HG03571 (cell line): ENCODE measurements around the gene RBP2.

ENCODE experiments used
- ATAC-seq: cut with Tn5 transposase; IDR thresholded peaks from one replicate; pipeline ENCODE4 v1.9.1; 2021; ENCODE audit not compliant: unreplicated experiment

The RBP2 gene

GRCh38 chr3:139476348-139476747 is at the start of gene RBP2:
Gene RBP2, minus strand, starts transcription at chr3:139476516. Its CDS starts 57 bp downstream, at chr3:139476459.
- no peak for ATAC-seq

- no peak for ATAC-seq
Observed at GRCh38 chr3:139524841-139525636, 48.7 kb upstream of the RBP2 start.

DNA sequence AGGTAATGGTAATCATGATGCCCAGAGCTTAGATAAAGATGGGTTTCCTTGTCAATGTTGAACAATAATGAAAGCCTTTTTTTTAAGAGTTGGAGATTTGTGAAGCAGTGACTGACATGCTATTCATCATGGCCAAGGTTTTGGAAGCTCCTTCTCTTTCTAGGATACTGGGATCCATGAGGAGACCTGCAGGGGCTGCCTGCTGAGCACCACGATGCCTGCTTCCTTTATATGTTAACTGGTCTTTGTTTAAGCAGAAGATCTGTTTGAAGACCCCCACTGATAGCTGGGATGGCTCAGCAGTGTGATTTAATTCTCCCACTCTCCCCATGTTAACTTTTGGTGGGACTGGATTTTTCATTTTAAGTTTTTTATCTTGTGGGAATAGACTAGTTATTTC is 47.4 kb upstream of the RBP2 start:
- no peak for ATAC-seq

- no peak for ATAC-seq
Observed at GRCh38 chr3:139523166-139523565, 46.9 kb upstream of the RBP2 start.

- no peak for ATAC-seq
Observed at GRCh38 chr3:139522421-139522820, 46.1 kb upstream of the RBP2 start.

GRCh38 chr3:139521816-139522215 is 45.5 kb upstream of the RBP2 start:
- ATAC-seq, result no peak

- no peak for ATAC-seq
Observed at GRCh38 chr3:139521144-139521543, 44.8 kb upstream of the RBP2 start.

GRCh38 chr3:139519998-139520737 is 43.9 kb upstream of the RBP2 start:
- no peak for ATAC-seq

DNA sequence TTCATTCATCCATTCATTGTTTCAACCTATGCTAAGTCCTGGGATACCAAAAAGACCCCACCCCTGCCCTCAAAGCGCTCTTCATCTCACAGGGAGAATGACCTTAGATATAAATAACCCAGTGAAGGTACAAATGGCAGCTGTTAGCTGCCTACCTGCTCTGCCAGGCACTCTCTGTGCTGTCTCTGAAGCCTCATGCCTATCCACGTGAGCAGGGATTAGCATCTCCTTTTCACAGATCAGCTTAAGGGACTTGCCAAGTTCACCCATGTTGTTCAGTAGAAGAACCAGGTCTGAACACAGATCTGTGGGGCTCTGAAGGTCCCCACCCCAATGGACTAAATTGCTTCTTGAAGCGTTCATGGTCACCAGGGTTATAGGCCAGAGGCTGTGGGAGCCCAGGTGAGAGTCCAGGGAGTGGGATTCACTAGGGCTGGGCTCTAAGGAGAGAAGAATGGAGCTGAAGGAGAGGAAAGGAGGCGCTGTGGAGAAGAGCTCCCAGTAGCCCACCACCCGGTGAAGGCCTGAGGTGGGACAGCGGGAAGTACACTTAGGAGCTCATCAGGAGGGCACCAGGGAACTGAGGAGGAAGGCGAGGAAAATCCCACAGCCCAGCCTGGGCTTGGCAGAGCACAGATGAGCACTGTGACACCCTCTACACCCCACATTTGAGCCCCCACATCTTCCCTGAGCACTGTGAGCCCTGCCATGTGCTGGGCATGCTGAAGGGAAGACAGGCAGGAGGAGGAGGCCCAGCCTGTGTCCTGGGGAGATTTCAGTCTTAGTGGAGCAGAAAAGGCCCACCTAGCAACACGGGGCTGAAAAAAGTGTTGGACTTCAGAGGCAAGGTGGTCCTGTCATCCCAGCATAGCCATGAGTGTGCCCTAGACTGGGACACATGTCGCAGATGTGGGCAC is 42.9 kb upstream of the RBP2 start:
- no peak for ATAC-seq

GRCh38 chr3:139518306-139518705 is 42.0 kb upstream of the RBP2 start:
- no peak for ATAC-seq

- no peak for ATAC-seq
Observed at GRCh38 chr3:139517321-139518065, 41.2 kb upstream of the RBP2 start.

DNA sequence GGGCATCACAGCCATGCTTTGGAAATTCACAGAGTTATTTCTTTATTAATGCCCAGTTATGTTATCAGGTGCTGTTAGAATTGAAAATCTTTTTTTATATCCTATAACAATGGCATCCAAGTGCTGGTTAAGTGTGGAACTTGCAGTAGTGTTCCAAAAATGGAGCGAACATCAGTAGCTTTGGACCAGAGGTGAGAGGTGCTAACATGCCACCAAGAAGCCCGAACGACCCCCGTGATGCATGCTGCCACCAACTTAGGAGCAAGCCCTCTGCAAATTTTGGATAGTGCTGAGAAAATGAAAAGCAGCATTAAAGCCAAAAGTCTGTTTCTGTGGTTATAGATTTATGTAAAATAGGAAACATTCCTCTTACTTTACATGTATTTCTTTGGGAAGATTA is 38.4 kb upstream of the RBP2 start:
- ATAC-seq, result no peak

- ATAC-seq, result no peak
Observed at GRCh38 chr3:139509631-139510030, 33.3 kb upstream of the RBP2 start.

- ATAC-seq, result no peak
Observed at GRCh38 chr3:139506766-139507165, 30.4 kb upstream of the RBP2 start.

DNA sequence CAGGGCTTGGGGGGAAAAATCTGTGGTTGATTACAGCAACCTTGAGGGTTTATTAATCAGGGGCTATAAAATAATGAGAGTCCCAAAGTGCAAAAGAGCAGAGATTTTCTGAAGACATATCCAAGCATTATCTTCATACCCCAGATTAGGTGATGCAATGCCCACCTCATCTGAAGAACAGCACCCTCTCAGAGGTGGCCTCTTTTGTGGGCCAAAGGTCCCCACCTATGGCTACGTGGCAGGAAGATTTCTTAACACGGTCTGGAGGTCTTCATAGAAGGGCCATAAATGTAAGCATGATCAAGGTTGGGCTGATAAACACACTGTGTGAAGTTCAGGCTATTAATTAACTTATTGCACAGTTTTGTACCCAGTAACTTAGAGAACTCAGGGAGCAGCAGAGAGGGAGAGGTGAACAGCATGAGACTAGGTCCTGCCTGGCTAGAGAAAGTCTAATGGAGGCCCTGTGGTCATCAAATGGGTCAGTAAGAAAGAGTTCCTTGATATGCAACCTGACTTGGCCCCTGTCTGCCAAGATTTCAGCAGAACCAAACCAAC is 29.6 kb upstream of the RBP2 start:
- ATAC-seq, result no peak

- no peak for ATAC-seq
Observed at GRCh38 chr3:139499536-139499935, 23.2 kb upstream of the RBP2 start.

- no peak for ATAC-seq
Observed at GRCh38 chr3:139493826-139494385, 17.6 kb upstream of the RBP2 start.

DNA sequence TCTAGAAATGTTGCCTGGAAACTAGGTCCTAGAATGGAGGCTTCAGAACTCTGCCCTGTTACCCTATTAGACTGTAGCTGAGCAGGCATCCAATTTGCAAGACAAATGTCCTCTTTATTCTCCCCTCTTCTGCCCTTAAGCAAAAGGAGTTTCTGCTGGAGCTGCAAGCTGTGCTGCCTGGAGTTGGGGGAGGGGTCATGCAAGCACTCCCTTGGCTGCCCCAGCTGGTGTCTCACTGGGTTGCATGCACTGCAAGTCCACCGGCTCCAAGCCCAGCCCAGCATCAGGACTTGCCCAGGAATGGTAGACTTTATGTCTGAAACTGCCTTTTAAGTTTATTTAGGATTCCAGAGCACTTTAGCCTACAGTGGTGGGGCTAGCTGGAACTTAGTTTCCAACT is 15.7 kb upstream of the RBP2 start:
- no peak for ATAC-seq

GRCh38 chr3:139491027-139491700 is 14.8 kb upstream of the RBP2 start:
- no peak for ATAC-seq
